Activated naive CD8-positive, alpha-beta T cell treated with anti-CD3 and anti-CD28 coated beads, Interleukin-2, amount 10 ng/mL, durations not matched to agents 7 days and 5 days (primary cell): ENCODE data around the gene MAML2. TPM values are rescaled to one million over a fixed set of nuclear protein-coding genes. Genes with fewer than 3 reads are reported as not detected.

Source experiments
- ATAC-seq: fragments of 150-1000 bp; cut with Tn5 transposase; one replicate; pipeline ENCODE4 v1.10.0; 2021; ENCODE audit warnings: low read depth, moderate library complexity
- POLR2A ChIA-PET: fragments of 350-600 bp; sonication (Branson Sonifier 250); formaldehyde crosslinking; loops from one replicate; lab custom pipeline; 2021; ENCODE audit warnings: antibody characterized with exemption; lab: Charles Lee
- DNase-seq: peaks from one replicate; pipeline ENCODE4 v3.0.0; 2021
- H3K27ac Mint-ChIP-seq: one replicate; pipeline ENCODE4 v1.8.0; 2022; ENCODE audit warnings: mild to moderate bottlenecking, mixed read lengths
- H3K27me3 Mint-ChIP-seq: one replicate; pipeline ENCODE4 v1.8.0; 2022; ENCODE audit warnings: mild to moderate bottlenecking, moderate library complexity, mixed read lengths
- H3K36me3 Mint-ChIP-seq: one replicate; pipeline ENCODE4 v1.8.0; 2021; ENCODE audit warnings: mild to moderate bottlenecking, mixed read lengths
- H3K4me1 Mint-ChIP-seq: one replicate; pipeline ENCODE4 v1.8.0; 2021; ENCODE audit warnings: mixed read lengths
- H3K4me3 Mint-ChIP-seq: one replicate; pipeline ENCODE4 v1.8.0; 2022; ENCODE audit warnings: mild to moderate bottlenecking, moderate library complexity, mixed read lengths
- H3K9me3 Mint-ChIP-seq: one replicate; pipeline ENCODE4 v1.8.0; 2021; ENCODE audit warnings: mixed read lengths
- total RNA-seq, 2 experiments: library from RNA; stranded (reverse); gene quantifications; one replicate each; pipeline ENCODE4 v1.2.3, GENCODE V29; 2021

MAML2 gene
- total RNA-seq, 2 experiments from 2014 or later = 18.6 to 20.5 TPM

DNA sequence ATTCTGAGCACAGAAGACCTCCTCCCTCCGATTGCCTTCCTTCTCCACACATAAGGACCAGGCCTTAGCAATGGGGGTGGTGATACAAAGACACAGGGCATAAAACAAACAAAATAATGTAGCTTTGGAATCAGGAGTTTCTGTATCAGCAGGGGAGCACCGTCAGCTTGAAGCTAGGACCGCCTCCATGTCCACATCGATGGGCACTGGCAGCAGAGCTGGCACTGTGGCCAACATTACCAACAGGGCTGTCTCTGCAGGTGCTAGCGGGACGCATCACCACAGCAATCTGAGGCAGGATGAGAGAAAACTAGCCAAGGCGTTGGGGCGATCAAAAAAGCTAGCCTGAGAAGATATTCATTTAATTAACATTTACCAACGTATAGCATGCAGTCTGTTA, 201.4 kb downstream of the MAML2 start:
- no peak overlapping the region for H3K4me3 Mint-ChIP-seq
- peaks cover 2% of the 10 kb centered on the region for H3K9me3 Mint-ChIP-seq
- DNase-seq = no peak
- ATAC-seq = no peak
- H3K4me1 Mint-ChIP-seq = peaks cover 28% of the 10 kb centered on the region
- no peaks in the 10 kb centered on the region for H3K27me3 Mint-ChIP-seq
- POLR2A ChIA-PET = interaction anchor here (0.6 kb wide), 1 partner anchor 46 kb away, joined by 4 read pairs; no protein-coding TSS in a partner anchor
- peaks cover 20% of the 10 kb centered on the region for H3K36me3 Mint-ChIP-seq
- H3K27ac Mint-ChIP-seq = no peak overlapping the region

DNA sequence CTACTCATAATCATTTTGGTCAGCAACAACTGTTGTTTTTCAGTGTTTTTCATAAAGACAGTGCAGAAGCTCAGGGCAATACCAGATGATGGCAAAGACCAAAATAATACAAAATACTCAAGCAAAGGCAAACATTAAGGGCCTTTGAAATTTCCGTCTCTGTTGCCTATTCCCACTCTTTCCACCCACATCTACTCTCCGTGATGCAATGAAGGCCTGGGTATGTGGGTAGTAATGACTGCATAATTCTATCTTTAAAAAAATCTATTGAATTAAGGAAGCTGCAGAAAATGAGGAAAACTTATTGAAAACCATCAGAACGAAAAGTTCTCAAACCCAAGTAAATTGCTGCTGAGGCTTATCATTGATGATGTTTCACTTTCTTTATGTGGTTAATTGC, 203.3 kb downstream of the MAML2 start:
- H3K9me3 Mint-ChIP-seq = peaks cover 2% of the 10 kb centered on the region
- DNase-seq (no peak), ATAC-seq (no peak)
- peak overlapping the region; percentile 72 for H3K27ac Mint-ChIP-seq
- peaks cover 33% of the 10 kb centered on the region for H3K4me1 Mint-ChIP-seq
- H3K4me3 Mint-ChIP-seq = peak overlapping the region; percentile 48
- H3K27me3 Mint-ChIP-seq = no peaks in the 10 kb centered on the region
- H3K36me3 Mint-ChIP-seq = peaks cover 23% of the 10 kb centered on the region
- POLR2A ChIA-PET = no interaction called here

DNA sequence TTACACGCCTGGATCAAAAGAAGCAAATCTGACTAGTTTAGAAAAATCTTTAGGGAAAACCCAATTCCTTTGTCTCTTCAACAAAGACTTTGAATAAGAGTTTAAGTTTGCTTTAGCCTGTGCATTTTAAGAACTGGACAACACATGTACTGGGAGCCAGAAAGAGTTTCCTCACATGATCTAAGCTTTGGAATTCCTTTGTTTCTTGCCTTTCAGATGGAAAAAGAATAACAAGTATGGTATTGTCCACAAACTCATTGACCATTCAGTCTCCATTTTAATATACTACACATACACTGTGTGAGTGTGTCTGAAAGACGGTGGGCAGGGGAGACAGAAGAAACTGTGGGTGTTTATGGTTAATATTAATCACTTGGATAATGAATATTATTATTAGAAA, 205.6 kb downstream of the MAML2 start:
- H3K27me3 Mint-ChIP-seq = no peaks in the 10 kb centered on the region
- ATAC-seq (no peak), DNase-seq (no peak)
- peak overlapping the region; percentile 26 for H3K4me3 Mint-ChIP-seq
- peaks cover 33% of the 10 kb centered on the region for H3K4me1 Mint-ChIP-seq
- peaks cover 23% of the 10 kb centered on the region for H3K36me3 Mint-ChIP-seq
- H3K27ac Mint-ChIP-seq = no peak overlapping the region
- POLR2A ChIA-PET = no interaction called here
- H3K9me3 Mint-ChIP-seq = peaks cover 2% of the 10 kb centered on the region

DNA sequence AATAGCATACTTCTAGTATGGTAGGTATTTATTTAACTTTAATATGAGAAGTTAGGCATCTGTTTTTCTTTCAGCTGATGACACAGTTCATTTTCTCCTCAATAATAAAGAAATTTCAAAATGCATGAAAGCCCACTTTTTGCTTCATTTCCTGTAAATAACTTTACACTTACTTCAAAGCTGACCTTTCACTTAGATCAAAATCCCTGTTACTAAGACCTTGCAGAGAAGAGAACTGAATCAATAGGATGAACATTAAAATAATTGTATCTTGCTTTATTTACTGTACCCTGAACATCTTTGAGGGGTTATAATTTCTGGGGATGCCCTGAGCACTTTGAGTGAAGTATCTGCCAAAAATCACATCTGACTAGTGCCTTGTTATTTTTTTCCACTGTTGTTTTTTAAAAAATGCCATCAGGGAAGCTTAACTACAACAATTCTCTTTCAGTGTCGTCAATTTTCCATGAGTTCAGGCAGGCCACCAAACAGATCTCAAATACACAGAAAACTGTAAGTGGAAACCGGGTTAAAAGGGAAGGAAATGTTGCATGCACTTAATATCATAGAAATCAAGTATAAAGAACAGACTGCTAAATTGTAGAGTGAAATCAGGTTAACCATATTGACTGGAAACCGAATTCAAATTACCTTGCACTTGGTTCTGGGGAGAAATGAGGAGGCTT, 206.2 kb downstream of the MAML2 start:
- DNase-seq (no peak), ATAC-seq (peak; percentile 16)
- H3K9me3 Mint-ChIP-seq = peaks cover 2% of the 10 kb centered on the region
- H3K4me3 Mint-ChIP-seq = peak overlapping the region; percentile 26
- POLR2A ChIA-PET = no interaction called here
- peak overlapping the region; percentile 59 for H3K27ac Mint-ChIP-seq
- peaks cover 33% of the 10 kb centered on the region for H3K4me1 Mint-ChIP-seq
- no peaks in the 10 kb centered on the region for H3K27me3 Mint-ChIP-seq
- H3K36me3 Mint-ChIP-seq = peaks cover 23% of the 10 kb centered on the region

DNA sequence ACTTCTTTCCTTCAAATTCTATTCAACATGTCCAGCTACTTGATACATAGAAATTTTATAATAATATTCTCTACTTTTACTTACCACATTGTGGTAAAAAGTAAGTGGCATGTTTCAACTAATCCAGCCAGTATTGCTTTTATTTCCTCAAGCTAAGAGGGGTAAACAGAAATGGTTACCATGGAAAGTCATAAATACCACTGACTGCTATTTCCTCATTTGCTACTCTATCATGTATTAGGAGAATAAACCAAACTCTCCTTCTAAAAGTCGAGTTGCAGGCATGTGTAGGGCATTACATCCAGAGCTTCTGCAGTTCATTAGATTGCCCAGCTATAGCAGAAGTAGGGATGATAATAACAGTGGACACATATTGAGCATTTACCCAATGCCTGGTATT, 208.4 kb downstream of the MAML2 start:
- no peak overlapping the region for H3K27ac Mint-ChIP-seq
- DNase-seq = no peak
- no peak for ATAC-seq
- H3K4me3 Mint-ChIP-seq = no peak overlapping the region
- H3K4me1 Mint-ChIP-seq = peaks cover 23% of the 10 kb centered on the region
- POLR2A ChIA-PET = no interaction called here
- H3K36me3 Mint-ChIP-seq = peaks cover 27% of the 10 kb centered on the region
- peaks cover 5% of the 10 kb centered on the region for H3K9me3 Mint-ChIP-seq
- no peaks in the 10 kb centered on the region for H3K27me3 Mint-ChIP-seq

DNA sequence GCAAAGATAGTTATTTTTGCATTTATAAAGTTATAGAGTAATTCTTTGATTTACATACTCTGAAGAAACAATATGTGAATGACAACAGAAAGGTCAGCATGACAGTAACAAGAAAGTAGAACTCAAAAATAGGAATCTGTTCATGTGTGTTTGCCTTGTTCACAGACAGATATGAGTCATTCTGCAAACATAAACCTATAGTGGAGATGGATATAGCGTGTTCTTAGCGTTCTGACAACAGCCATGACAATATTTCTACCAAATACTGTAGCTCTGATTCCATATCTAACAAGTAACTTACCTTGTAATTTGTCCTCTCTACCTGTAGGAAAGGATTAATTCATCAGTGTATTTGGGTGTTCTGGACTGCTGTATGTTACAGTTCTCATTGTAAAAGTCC, 210.6 kb downstream of the MAML2 start:
- Mint-ChIP-seq H3K4me1 (peaks cover 19% of the 10 kb centered on the region), H3K9me3 (peaks cover 3% of the 10 kb centered on the region), H3K36me3 (peaks cover 21% of the 10 kb centered on the region), H3K27me3 (no peaks in the 10 kb centered on the region), H3K27ac (no peak overlapping the region), H3K4me3 (no peak overlapping the region)
- POLR2A ChIA-PET = interaction anchor here (0.7 kb wide), 1 partner anchor 17 kb away, joined by 3 read pairs; no protein-coding TSS in a partner anchor
- ATAC-seq = no peak
- no peak for DNase-seq

DNA sequence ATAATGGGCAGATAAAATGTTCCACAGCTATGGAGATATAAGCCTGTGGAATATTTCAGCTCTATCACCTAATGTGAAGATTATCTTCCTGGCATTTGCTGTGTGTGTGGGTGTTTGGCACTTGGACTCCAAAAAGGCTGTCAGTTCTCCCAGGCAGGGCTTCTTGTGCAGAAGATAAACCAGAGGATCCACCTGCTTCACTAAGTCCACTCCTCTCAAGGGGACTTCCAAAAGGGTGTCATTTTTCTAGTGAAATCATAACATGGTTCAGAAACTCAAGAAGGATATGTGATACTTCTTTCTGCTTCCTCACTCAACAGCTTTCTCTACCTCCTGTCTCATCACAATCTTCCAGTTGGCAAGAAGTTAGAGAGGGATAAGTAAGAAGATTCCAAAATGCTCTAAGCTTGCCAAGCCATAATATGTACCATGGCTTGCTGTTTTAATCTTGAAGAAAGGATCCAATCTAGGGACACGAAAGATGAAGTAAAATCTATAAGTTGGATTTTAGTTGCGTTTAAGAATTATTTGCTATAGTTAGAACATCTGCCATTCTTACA, 212.9 kb downstream of the MAML2 start:
- Mint-ChIP-seq H3K4me3 (no peak overlapping the region), H3K9me3 (peaks cover 3% of the 10 kb centered on the region), H3K4me1 (peaks cover 15% of the 10 kb centered on the region), H3K27me3 (no peaks in the 10 kb centered on the region), H3K36me3 (peaks cover 26% of the 10 kb centered on the region), H3K27ac (no peak overlapping the region)
- POLR2A ChIA-PET = no interaction called here
- ATAC-seq = no peak
- no peak for DNase-seq

DNA sequence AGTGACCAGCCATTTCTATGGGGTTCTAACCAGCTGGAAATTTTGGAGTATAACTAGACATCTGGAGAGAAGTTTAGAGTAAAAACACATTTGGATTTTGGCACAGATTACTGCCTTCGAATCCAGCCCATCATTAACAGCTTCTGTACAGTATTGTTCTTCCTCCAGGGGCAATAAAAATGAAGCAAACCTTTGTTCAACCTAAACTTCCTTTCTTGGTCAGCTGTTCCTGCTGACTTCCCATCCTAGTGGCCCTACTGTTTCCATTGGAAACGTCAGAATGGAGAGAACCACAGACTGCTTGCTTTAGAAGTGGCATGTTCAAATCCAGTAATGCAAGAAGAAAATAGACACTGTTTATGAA, 215.4 kb downstream of the MAML2 start:
- ATAC-seq = no peak
- Mint-ChIP-seq H3K9me3 (peaks cover 3% of the 10 kb centered on the region), H3K4me1 (peaks cover 25% of the 10 kb centered on the region), H3K27ac (no peak overlapping the region), H3K27me3 (no peaks in the 10 kb centered on the region), H3K4me3 (no peak overlapping the region), H3K36me3 (peaks cover 31% of the 10 kb centered on the region)
- POLR2A ChIA-PET = interaction anchor here (1.4 kb wide), 1 partner anchor 16 kb away, joined by 4 read pairs; no protein-coding TSS in a partner anchor
- no peak for DNase-seq

DNA sequence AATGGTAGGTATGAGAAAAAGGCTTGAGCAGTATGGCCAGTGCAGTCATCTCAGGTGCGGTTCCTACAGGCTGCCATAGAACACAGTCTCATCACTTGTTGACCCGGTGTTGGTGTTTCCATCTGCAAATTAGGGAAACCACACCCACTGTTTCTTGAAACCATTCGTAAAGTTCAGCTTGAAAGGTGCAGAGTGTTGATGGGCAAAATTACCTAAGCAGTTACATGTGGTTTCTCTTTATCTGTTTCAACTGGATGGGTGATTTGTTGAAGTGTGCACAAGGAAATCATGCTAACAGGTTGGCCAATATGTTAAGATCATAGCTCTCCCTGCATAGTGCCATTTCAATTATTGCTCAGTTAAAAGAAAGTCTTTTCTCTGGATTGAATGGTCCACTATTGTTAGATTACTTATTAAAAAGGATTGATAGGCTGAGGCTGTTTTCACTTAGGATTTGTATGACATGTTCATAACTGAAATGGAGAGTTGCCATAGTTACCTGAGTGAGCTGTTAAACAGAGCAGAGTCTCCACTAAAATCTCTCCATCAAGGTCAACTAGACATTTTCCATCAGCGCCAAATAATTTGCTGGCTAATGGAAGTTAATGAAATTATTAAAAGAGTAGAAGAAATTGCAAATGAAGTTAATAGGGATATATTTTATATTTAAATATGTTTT, 215.9 kb downstream of the MAML2 start:
- Mint-ChIP-seq H3K27me3 (no peaks in the 10 kb centered on the region), H3K27ac (no peak overlapping the region), H3K9me3 (peaks cover 3% of the 10 kb centered on the region), H3K36me3 (peaks cover 36% of the 10 kb centered on the region), H3K4me3 (no peak overlapping the region), H3K4me1 (peaks cover 25% of the 10 kb centered on the region)
- ATAC-seq (no peak), DNase-seq (no peak)
- POLR2A ChIA-PET = interaction anchor here (1.4 kb wide), 1 partner anchor 15 kb away, joined by 4 read pairs; no protein-coding TSS in a partner anchor

DNA sequence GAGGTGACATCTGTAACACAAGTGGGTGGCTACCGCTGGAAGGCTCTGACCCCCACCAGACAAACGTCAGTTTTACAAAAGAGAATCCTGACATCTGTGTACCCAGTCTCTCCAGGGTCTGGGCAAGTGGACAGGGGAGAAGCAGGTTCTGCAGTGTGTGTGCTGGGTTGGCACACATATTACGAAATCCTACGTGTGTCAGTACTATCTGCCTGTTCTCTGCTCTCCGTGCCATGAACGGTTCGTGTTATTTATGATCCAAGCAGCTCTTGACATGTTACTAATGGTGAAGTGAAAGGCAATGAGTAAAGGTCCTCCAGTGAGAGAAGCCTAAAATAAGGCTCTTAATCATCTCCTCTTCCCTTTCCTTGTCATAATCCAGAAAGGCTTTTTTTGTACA, 217.6 kb downstream of the MAML2 start:
- no peak for DNase-seq
- Mint-ChIP-seq H3K27me3 (no peaks in the 10 kb centered on the region), H3K4me3 (no peak overlapping the region), H3K27ac (no peak overlapping the region), H3K4me1 (peaks cover 25% of the 10 kb centered on the region), H3K9me3 (peaks cover 2% of the 10 kb centered on the region), H3K36me3 (peaks cover 35% of the 10 kb centered on the region)
- POLR2A ChIA-PET = no interaction called here
- no peak for ATAC-seq

DNA sequence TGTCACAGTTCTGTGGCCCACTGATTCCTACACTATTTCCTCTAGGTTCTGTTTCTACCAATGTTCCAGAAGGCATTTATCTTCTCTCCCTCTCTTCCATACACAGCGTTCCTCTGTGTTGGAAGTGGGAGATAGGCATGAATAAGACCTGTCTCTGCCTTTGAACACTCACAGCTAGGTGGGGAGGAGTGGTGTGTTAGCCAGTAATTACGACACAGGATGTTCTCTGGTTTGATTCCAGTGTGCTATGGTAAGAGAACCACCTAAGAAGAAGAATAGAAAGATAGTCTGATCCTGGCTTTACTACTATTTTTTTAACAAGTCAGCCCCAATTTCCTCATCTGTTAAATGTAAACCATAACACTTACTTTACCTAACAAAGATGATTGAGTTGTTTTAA, 218.8 kb downstream of the MAML2 start:
- Mint-ChIP-seq H3K4me1 (peaks cover 25% of the 10 kb centered on the region), H3K27ac (peak overlapping the region; percentile 66), H3K27me3 (no peaks in the 10 kb centered on the region), H3K36me3 (peaks cover 28% of the 10 kb centered on the region), H3K9me3 (no peaks in the 10 kb centered on the region), H3K4me3 (no peak overlapping the region)
- DNase-seq (no peak), ATAC-seq (peak; percentile 78)
- POLR2A ChIA-PET = interaction anchor here (0.7 kb wide), 1 partner anchor 35 kb away, joined by 5 read pairs; no protein-coding TSS in a partner anchor

DNA sequence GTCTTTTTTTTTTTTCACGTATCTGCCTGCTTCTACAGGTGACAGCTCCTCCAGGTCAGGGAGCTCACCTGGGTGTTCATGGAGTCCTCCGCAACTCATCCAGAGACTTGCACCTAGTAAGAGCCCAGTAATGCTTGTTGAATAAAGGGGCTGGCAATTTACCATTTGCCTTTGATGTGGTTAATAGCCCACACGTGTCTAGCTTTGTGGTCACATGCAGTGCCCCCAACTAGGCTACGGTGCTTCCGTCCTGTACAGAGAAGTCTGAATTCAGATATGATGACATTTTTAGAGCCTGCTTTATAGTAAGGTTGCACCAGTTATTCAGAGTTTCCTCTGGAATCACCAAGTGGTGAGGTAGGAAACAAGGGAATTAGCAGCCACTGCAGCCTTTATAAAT, 219.7 kb downstream of the MAML2 start:
- DNase-seq = no peak
- Mint-ChIP-seq H3K36me3 (peaks cover 28% of the 10 kb centered on the region), H3K27me3 (no peaks in the 10 kb centered on the region), H3K9me3 (no peaks in the 10 kb centered on the region), H3K27ac (peak overlapping the region; percentile 12), H3K4me1 (peaks cover 25% of the 10 kb centered on the region), H3K4me3 (no peak overlapping the region)
- ATAC-seq = no peak
- POLR2A ChIA-PET = no interaction called here

DNA sequence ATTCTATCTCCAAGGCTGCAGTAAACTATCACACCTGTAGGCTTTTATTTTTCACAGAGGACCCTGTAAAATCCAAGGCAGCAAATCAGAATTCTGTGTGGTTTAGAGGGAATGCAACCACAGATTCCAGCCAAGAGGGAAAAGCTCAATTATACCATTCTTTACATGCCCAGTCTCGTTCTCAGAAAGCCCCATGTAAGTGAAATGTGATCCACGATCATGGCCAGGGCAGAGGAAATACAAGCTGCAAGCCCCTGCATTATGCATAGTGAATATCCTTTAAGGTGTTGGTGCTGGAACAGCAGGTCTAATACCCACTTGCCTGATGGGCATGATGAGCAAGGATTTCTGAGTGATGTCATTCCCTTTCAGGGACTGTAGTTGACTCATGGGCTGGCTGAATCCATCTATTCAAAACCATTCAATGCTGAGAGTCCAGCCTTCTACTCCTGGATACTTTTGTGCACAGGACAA, 220.4 kb downstream of the MAML2 start:
- Mint-ChIP-seq H3K4me1 (peaks cover 24% of the 10 kb centered on the region), H3K9me3 (no peaks in the 10 kb centered on the region), H3K4me3 (no peak overlapping the region), H3K27ac (no peak overlapping the region), H3K27me3 (no peaks in the 10 kb centered on the region), H3K36me3 (peaks cover 28% of the 10 kb centered on the region)
- POLR2A ChIA-PET = no interaction called here
- no peak for DNase-seq
- ATAC-seq = no peak
